Measurements from ENCODE around the gene PLEKHF1.

DNA sequence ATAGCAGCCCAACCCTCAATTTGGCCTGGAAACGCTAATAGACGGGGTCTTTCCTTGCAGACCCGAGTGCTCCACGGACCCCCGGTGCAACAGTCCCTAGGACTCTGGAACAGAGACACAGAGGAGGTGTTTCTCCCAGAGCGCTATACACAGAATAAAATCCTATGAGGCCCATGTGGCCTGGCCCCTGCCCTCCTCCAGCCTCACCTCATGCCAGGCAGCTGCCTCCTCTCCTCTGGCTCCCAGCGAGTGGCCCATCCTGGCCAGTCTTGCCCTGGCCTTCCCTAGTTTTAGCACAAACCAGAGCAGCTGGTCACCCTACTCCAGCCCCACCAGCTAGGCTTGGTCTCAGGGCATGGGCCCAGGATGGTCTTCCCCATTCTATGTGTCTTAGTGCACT, 38.9 kb upstream of the PLEKHF1 start:
- TF ChIP-seq, protein P1, sequence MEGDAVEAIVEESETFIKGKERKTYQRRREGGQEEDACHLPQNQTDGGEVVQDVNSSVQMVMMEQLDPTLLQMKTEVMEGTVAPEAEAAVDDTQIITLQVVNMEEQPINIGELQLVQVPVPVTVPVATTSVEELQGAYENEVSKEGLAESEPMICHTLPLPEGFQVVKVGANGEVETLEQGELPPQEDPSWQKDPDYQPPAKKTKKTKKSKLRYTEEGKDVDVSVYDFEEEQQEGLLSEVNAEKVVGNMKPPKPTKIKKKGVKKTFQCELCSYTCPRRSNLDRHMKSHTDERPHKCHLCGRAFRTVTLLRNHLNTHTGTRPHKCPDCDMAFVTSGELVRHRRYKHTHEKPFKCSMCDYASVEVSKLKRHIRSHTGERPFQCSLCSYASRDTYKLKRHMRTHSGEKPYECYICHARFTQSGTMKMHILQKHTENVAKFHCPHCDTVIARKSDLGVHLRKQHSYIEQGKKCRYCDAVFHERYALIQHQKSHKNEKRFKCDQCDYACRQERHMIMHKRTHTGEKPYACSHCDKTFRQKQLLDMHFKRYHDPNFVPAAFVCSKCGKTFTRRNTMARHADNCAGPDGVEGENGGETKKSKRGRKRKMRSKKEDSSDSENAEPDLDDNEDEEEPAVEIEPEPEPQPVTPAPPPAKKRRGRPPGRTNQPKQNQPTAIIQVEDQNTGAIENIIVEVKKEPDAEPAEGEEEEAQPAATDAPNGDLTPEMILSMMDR (conservative IDR thresholded peaks at IDR 0.05), result no peak
- no peak for TF ChIP-seq ZFX (IDR thresholded peaks at IDR 0.05)
